Measurements from ENCODE around the gene NET1. TPM values are rescaled to one million over a fixed set of nuclear protein-coding genes. Genes with fewer than 3 reads are reported as not detected.

Gene NET1
- polyA plus RNA-seq, 3 donors = 1.2 to 1.7 (median 1.4) TPM

DNA sequence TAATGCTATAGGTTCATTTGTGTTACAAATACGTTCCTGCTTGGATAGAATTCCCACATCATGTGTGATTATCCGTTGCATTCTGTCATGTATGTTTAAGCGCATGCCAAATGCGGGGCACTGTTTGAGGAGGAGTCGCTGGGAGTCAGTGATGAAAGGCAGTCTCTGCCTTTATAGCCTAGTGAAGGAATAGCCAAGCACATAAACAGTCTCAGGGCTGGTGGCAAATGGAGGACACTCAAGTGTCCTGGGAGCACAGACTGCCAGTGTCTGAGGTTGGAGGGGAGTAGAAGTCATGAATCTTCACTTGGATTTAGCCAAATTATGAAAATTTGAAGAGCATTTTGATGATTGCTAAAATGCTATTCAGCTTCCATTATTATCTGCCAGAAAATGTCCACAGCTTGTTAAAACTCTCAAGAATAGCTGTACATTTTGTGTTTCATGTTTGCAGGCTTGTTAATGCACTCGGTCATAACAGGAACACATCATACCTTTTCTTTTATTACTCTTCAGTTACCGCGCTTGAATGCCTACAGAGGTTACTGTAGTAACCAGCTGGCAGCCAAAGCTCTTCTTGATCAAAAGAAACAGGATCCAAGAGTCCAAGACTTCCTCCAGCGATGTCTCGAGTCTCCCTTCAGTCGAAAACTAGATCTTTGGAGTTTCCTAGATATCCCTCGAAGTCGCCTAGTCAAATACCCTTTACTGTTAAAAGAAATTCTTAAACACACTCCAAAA, 41.6 kb downstream of the NET1 start:
- H3K27ac ChIP-seq (ENCODE audit: low read depth in 1 of 2, low read length in 2 of 2) = no peak overlapping the region
- H3K9me3 ChIP-seq (replicated peaks in 1 of 2; ENCODE audit: control insufficient read depth in 1 of 2, insufficient read depth in 1 of 2, low read length in 2 of 2) = no peaks in the 10 kb centered on the region
- no peaks in the 10 kb centered on the region for H3K4me1 ChIP-seq (ENCODE audit: control insufficient read depth in 1 of 2, insufficient read depth in 2 of 2, low read length in 2 of 2)
- Mint-ChIP-seq H3K4me3 (no peak overlapping the region), H3K9me3 (no peaks in the 10 kb centered on the region), H3K36me3 (peaks cover 58 to 59% of the 10 kb centered on the region in 2 donors), H3K27me3 (ENCODE audit: low read depth in 3 of 3) (no peaks in the 10 kb centered on the region), H3K27ac (peak overlapping the region in 1 of 7 donors; percentile 74), H3K4me1 (peaks cover 2% of the 10 kb centered on the region)
- H3K9ac ChIP-seq (ENCODE audit: insufficient read depth, low read length, poor library complexity, severe bottlenecking) = no peak overlapping the region
- no peaks in the 10 kb centered on the region for H3K27me3 ChIP-seq (ENCODE audit: control insufficient read depth in 2 of 2, insufficient read depth in 2 of 2, low read length in 2 of 2)
- no peak overlapping the region for H2AFZ ChIP-seq (ENCODE audit: insufficient read depth, low read depth, low read length, poor library complexity, severe bottlenecking)
- H3K4me2 ChIP-seq (replicated peaks; ENCODE audit: extremely low read depth, low read length, poor library complexity, severe bottlenecking) = no peak overlapping the region
- H3K79me2 ChIP-seq (ENCODE audit: insufficient read depth, low read length) = no peaks in the 10 kb centered on the region
- 95% methylated on average over 11 of the region's 13 CpGs for WGBS (ENCODE audit: insufficient coverage)
- peaks cover 37 to 59% of the 10 kb centered on the region in 2 donors for H3K36me3 ChIP-seq (replicated peaks in 1 of 2; ENCODE audit: control insufficient read depth in 1 of 2, insufficient read depth in 2 of 2, low read length in 2 of 2)
- intact Hi-C loops (cut with micrococcal nuclease) = no loop called here
- no peaks in the 10 kb centered on the region for H4K20me1 ChIP-seq (ENCODE audit: insufficient read depth, low read length)
- no peak overlapping the region for H3K4me3 ChIP-seq (replicated peaks in 1 of 3; ENCODE audit: low read depth in 2 of 3, low read length in 3 of 3)
- TF ChIP-seq, protein P1, sequence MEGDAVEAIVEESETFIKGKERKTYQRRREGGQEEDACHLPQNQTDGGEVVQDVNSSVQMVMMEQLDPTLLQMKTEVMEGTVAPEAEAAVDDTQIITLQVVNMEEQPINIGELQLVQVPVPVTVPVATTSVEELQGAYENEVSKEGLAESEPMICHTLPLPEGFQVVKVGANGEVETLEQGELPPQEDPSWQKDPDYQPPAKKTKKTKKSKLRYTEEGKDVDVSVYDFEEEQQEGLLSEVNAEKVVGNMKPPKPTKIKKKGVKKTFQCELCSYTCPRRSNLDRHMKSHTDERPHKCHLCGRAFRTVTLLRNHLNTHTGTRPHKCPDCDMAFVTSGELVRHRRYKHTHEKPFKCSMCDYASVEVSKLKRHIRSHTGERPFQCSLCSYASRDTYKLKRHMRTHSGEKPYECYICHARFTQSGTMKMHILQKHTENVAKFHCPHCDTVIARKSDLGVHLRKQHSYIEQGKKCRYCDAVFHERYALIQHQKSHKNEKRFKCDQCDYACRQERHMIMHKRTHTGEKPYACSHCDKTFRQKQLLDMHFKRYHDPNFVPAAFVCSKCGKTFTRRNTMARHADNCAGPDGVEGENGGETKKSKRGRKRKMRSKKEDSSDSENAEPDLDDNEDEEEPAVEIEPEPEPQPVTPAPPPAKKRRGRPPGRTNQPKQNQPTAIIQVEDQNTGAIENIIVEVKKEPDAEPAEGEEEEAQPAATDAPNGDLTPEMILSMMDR (IDR thresholded peaks at IDR 0.05) = no peak
- DNase-seq = no peak

- H3K4me1 ChIP-seq (ENCODE audit: control insufficient read depth in 1 of 2, insufficient read depth in 2 of 2, low read length in 2 of 2) = no peaks in the 10 kb centered on the region
- H2AFZ ChIP-seq (ENCODE audit: insufficient read depth, low read depth, low read length, poor library complexity, severe bottlenecking) = no peak overlapping the region
- TF ChIP-seq, protein P1 (IDR thresholded peaks at IDR 0.05) = no peak
- no peaks in the 10 kb centered on the region for H4K20me1 ChIP-seq (ENCODE audit: insufficient read depth, low read length)
- no peaks in the 10 kb centered on the region for H3K79me2 ChIP-seq (ENCODE audit: insufficient read depth, low read length)
- H3K9ac ChIP-seq (ENCODE audit: insufficient read depth, low read length, poor library complexity, severe bottlenecking) = no peak overlapping the region
- H3K4me2 ChIP-seq (replicated peaks; ENCODE audit: extremely low read depth, low read length, poor library complexity, severe bottlenecking) = no peak overlapping the region
- H3K36me3 Mint-ChIP-seq = peaks cover 69 to 71% of the 10 kb centered on the region in 2 donors
- no peaks in the 10 kb centered on the region for H3K9me3 Mint-ChIP-seq
- no peak for DNase-seq
- H3K27ac Mint-ChIP-seq = peak overlapping the region in 1 of 7 donors; percentile 46
- H3K36me3 ChIP-seq (replicated peaks in 1 of 2; ENCODE audit: control insufficient read depth in 1 of 2, insufficient read depth in 2 of 2, low read length in 2 of 2) = peaks cover 37 to 76% of the 10 kb centered on the region in 2 donors
- 97% methylated on average over 12 of the region's 12 CpGs for WGBS (ENCODE audit: insufficient coverage)
- intact Hi-C loops (cut with micrococcal nuclease) = no loop called here
- H3K4me3 ChIP-seq (replicated peaks in 1 of 3; ENCODE audit: low read depth in 2 of 3, low read length in 3 of 3) = no peak overlapping the region
- H3K9me3 ChIP-seq (replicated peaks in 1 of 2; ENCODE audit: control insufficient read depth in 1 of 2, insufficient read depth in 1 of 2, low read length in 2 of 2) = no peaks in the 10 kb centered on the region
- H3K4me1 Mint-ChIP-seq = peaks cover under 1% of the 10 kb centered on the region
- H3K27ac ChIP-seq (ENCODE audit: low read depth in 1 of 2, low read length in 2 of 2) = no peak overlapping the region
- no peak overlapping the region for H3K4me3 Mint-ChIP-seq
- H3K27me3 Mint-ChIP-seq (ENCODE audit: low read depth in 3 of 3) = peaks cover 0 to 2% (median 0%) of the 10 kb centered on the region in 3 donors
- H3K27me3 ChIP-seq (ENCODE audit: control insufficient read depth in 2 of 2, insufficient read depth in 2 of 2, low read length in 2 of 2) = no peaks in the 10 kb centered on the region
Observed at GRCh38 chr10:5456563-5456962, 44.2 kb downstream of the NET1 start.

All from CD14-positive monocyte (primary cell).